ENCODE data around the gene PACRG. TPM values are rescaled to one million over a fixed set of nuclear protein-coding genes. Genes with fewer than 3 reads are reported as not detected.
A peak's percentile ranks its signal among the peaks of the same experiment; 100 is the strongest.

Gene PACRG
- total RNA-seq, 1 experiment from 2014 or later, result 0.26 TPM

GRCh38 chr6:163123098-163123497, 395.3 kb downstream of the PACRG start:
- Histone ChIP-seq H2AFZ (ENCODE audit: low read length) (no peak overlapping the region), H2BK12ac (ENCODE audit: insufficient read length, low read depth, low read length) (no peak overlapping the region), H2BK5ac (ENCODE audit: insufficient read length, low read length) (no peak overlapping the region), H3K23me2 (ENCODE audit: insufficient read length, low read depth, low read length, poor library complexity, severe bottlenecking) (no peaks in the 10 kb centered on the region), H3K9me3 (ENCODE audit: control insufficient read depth, low read depth, low read length) (no peaks in the 10 kb centered on the region), H3T11ph (ENCODE audit: low read length) (no peak overlapping the region), H3K14ac (ENCODE audit: insufficient read depth, low read length) (no peak overlapping the region), H4K91ac (ENCODE audit: insufficient read length, low read depth, low read length) (no peak overlapping the region), H3K79me1 (ENCODE audit: insufficient read depth, low read depth, low read length, poor library complexity, severe bottlenecking) (no peaks in the 10 kb centered on the region), H3K4me2 (ENCODE audit: insufficient read depth, insufficient read length, low read length) (no peak overlapping the region), H3K9ac (ENCODE audit: extremely low read depth, insufficient read length, low read length) (no peak overlapping the region), H3K79me2 (ENCODE audit: insufficient read depth, low read length) (no peaks in the 10 kb centered on the region), H3K56ac (ENCODE audit: insufficient read length, low read depth, low read length) (no peak overlapping the region), H3K4ac (ENCODE audit: low read depth, low read length) (no peak overlapping the region), H3K27ac (ENCODE audit: insufficient read length, low read depth, low read length) (no peak overlapping the region), H3K27me3 (ENCODE audit: insufficient read depth, low read length) (no peaks in the 10 kb centered on the region), H3K23ac (ENCODE audit: insufficient read length, low read depth, low read length) (no peak overlapping the region), H4K20me1 (ENCODE audit: control insufficient read depth, insufficient read depth, insufficient read length) (no peaks in the 10 kb centered on the region), H2BK120ac (ENCODE audit: low read depth, low read length, poor library complexity, severe bottlenecking) (no peak overlapping the region), H4K8ac (replicated peaks; ENCODE audit: insufficient read length, low read depth, low read length) (no peak overlapping the region), H2AK5ac (ENCODE audit: insufficient read length, low read length) (no peak overlapping the region), H4K5ac (ENCODE audit: insufficient read length, low read depth, low read length) (no peak overlapping the region), H3K18ac (ENCODE audit: insufficient read length, low read depth, low read length) (no peak overlapping the region), H2BK20ac (ENCODE audit: low read depth, low read length, poor library complexity, severe bottlenecking) (no peak overlapping the region), H3K4me1 (ENCODE audit: insufficient read depth, low read length) (peaks cover 2% of the 10 kb centered on the region; the same call in 1 of the 2 replicates), H2BK15ac (ENCODE audit: low read depth, low read length) (no peak overlapping the region)
- peak; percentile 93 for DNase-seq
- Mint-ChIP-seq H3K9me3 (peaks cover 8 to 11% of the 10 kb centered on the region in 2 experiments; a peak in 4 of 5 replicates), H3K4me1 (peaks cover 17 to 25% of the 10 kb centered on the region in 2 experiments), H3K4me3 (no peak overlapping the region), H3K27ac (peak overlapping the region in 1 of 3 experiments; percentile 33; a peak in 2 of 7 replicates), H3K27me3 (ENCODE audit: low read depth) (no peaks in the 10 kb centered on the region), H3K36me3 (ENCODE audit: insufficient read depth in 1 of 3, low read depth in 3 of 3) (peaks cover 9 to 15% (median 9%) of the 10 kb centered on the region in 3 experiments; a peak in 6 of 7 replicates)
- no peak for TF ChIP-seq CTCF (conservative IDR thresholded peaks at IDR 0.05)
- no CpG with 5 or more reads among the region's 9 CpGs for WGBS (ENCODE audit: extremely low coverage, insufficient read length, low lambda C conversion rate)
